T-helper 1 cell treated with Interleukin-12 subunit alpha and Interleukin-12 subunit beta and Interleukin-4 antibody, amounts not matched to agents 30 ng/mL and 1 ng/mL, for 36 hours (primary cell): ENCODE measurements around the gene RGS3. TPM values are rescaled to one million over a fixed set of nuclear protein-coding genes. Genes with fewer than 3 reads are reported as not detected.

ENCODE experiments used
- intact Hi-C: fragments of 100-400 bp; cut with micrococcal nuclease; formaldehyde crosslinking; loops from one replicate; pipeline ENCODE4 v1.15.1; 2024
- total RNA-seq: library from RNA; stranded (reverse); gene quantifications from 2 replicates; pipeline ENCODE4 v1.2.3, GENCODE V29; 2022

Gene RGS3
- total RNA-seq, 1 donor from 2014 or later, result 35.9 TPM

DNA sequence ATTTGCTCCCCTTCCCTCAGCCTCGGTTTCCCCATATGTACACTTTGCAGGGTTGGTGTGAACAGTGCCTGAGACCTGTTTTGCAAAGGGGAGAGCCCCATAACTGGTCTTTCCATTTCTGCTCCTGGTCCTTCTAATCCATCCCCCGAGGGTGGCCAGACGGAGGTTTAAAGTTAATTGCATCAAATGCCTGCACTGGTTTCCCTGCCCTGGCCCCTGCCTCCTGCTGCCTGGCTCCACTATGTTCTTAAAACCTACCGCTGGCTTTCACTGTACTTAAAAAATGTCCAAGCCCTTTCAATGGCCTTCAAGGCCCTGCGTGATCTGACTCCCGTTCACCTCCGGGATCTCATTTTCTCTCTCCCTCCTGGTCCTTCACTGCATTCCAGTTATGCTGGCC lies 183.0 kb downstream of the RGS3 start:
- intact Hi-C loops, result no loop called here

Other genes starting within 250 kb of the RGS3 start
- gene FKBP15, start 242.4 kb upstream of the RGS3 start, total RNA-seq, result 41.0 and 43.7 TPM in 2 replicates
- gene SLC31A1, start 242.2 kb upstream of the RGS3 start, total RNA-seq, result 9.4 and 9.5 TPM in 2 replicates
- gene CDC26, start 188.2 kb upstream of the RGS3 start, total RNA-seq, result 35.7 and 37.5 TPM in 2 replicates
- gene PRPF4, start 188.1 kb upstream of the RGS3 start, total RNA-seq, result 34.8 and 36.4 TPM in 2 replicates
- gene RNF183, start 160.4 kb upstream of the RGS3 start, total RNA-seq, result 0.34 TPM in 1 of 2 replicates, not detected in the other
- 1.2 and 2.0 TPM in 2 replicates for gene WDR31, start 123.5 kb upstream of the RGS3 start, total RNA-seq
- gene BSPRY, start 114.2 kb upstream of the RGS3 start, total RNA-seq, result 10.9 and 11.4 TPM in 2 replicates
- 21.0 and 22.3 TPM in 2 replicates for gene HDHD3, start 86.7 kb upstream of the RGS3 start, total RNA-seq
- 32.0 and 34.7 TPM in 2 replicates for gene ALAD, start 62.4 kb upstream of the RGS3 start, total RNA-seq
- 75.7 and 77.1 TPM in 2 replicates for gene POLE3, start 53.1 kb upstream of the RGS3 start, total RNA-seq
- 0.22 and 0.49 TPM in 2 replicates for gene C9orf43, start 53.0 kb upstream of the RGS3 start, total RNA-seq